A204.1 (cell line): ENCODE results near the gene POLRMT.

Source experiments
- FAIRE-seq: peaks from 2 replicates; lab custom pipeline; 2012; peaks lifted over from hg19 to GRCh38; lab: Jason Lieb, UNC

The POLRMT gene

DNA sequence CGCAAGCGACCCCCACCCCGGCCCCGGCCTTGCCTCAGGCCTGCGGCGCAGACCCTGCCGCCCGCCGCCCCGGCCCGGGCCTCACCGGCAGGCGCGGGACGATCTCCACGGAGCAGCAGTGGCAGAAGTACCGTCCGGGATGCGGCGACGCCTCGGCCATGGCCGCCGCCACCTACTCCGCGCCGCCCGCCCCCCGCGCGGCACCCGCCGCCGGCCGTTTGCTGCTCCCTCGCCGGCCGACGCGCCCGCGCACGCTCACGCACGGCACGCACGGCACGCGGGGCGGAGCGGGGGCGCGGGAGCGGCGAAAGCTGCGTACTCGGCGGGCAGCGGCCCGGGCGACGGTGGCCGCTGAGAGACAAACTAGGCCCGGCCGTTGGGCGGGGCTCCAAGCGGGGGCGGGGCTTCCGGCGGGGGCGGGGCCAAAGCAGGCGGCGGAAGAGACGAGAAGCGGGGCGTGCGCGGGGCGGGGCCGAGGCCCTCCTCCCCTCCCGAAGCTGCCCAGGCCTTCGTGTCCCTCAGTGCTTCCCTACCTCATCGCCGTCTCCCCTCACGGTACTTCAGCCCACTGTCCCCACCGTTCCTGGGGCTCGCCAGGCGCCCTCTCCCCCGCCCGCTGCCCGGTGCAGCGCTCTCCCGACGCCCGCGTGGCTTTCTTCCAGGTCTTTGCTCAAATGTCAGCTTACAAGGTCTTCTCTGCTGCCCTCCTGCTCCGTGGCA, 29.8 kb upstream of the POLRMT start, which contains the start of gene RNF126:
TSS of gene RNF126 (minus strand) at position 253 of the 720 bp plus-strand sequence. CDS start at position 160, 93 bp downstream.
- FAIRE-seq, result no peak

DNA sequence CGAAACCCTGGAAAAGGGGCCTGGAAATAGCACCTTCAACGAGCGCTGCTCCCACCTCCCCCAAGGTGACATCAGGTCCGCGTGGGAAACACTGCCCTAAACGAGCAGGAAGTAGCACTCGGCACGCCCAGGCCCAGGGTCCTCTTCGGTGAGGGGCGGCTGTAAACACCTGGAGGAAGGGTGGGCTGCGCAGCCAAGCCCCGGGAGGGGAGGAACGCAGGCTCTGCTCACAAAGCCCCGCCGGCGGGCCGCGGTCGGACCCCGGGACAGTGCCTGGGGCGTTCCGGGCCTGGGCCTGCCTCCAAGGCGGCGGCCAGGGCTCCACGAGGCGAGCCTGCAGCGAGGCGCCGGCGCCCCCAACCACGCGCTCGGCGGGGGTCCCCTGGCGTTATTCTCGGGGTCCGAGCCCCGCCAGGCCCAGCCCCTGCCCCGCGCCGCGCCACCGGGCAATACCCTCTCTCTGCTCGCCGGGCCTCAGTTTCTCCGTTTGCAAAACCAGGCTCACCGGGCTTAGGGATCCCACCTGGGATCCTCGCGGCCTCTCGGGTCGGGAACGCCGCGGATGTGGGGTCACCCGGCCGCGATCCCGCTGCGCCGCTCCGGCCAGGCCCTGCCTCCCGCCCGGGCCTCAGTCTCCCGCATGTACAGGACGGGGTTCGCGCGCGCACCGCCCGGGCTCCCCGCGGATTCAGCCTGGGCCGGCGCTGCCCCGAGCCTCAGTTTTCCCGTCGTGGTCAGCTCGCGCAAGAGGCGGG, 29.0 kb upstream of the POLRMT start:
- no peak for FAIRE-seq

DNA sequence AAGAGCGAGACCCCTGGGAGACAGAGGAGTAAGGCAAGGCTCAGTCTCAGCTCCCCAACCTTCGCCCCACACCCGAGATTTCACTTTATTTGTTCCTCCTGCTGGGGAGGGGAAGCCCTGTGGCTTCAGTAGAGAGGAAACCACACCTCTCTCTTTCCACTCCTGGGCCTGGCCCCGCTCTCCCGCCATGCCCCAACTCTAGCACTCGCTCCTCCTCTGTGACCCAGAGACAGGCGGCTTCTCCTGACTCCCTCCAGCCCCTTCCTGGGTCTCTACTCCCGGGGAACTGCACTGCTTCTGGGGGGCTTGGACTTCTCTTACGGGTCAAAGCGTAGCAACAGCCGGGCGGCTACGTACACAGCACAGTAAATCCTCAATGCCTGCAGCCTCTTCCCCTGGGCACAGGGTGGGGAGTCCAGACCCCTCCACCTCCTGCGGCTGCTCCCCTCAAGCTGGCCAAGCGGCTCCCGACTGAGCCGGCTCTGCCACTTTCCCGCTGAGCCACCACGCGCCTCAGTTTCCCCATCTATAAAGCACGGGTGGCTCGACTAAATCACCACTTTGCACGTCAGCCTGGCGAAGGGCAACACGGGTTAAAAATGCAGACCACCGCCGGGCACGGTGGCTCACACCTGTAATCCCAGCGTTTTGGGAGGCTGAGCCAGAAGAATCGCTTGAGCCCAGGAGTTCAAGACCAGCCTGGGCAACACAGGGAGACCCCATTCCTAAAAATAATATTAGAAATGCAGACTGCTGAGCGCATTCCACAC, 28.3 kb upstream of the POLRMT start:
- FAIRE-seq, result no peak

GRCh38 chr19:660793-661426, 27.6 kb upstream of the POLRMT start:
- FAIRE-seq, result no peak

DNA sequence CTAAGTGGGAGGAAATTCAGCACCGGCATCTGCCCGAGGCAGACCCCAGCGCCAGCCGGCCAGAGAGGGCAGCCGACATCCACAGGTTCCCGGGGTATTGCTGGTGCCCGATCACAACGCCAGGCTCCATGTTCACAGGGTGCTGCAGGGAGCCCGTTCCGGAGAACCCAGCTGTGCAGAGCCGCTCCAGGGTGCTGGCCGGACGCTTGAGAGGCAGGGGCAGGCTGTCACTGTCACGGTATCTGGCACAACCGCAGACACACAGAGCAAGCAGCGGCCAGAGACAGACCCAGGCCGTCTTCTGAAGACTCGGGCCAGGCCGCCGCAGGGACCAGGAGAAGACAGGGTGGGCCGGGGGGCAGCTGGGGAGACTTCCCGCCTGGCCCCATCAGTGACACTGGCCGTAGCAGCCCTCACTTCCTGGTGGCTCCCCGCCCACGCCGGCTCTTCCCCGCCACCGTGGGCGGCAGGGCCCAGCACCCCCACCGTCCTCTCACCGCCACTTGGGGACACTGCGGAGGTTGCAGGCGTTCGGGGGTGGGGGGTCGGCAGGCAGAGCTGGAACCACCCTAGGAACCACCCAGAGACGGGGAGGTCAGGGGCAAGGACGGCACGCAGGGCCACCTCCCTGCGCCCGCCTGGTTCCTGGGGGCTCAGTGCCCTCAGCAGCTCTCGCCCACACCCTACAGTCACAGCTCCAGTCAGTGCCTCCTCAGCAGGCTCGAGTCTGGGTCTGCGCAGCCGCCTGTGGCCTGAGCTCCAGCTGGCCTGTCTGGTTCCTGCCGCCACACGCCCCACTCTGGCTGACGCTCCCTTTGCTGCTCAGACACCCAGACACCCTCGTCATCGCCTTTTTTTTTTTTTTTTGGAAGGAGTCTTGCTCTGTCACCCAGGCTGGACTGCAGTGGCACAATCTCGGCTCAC, 25.8 kb upstream of the POLRMT start:
- FAIRE-seq, result no peak

DNA sequence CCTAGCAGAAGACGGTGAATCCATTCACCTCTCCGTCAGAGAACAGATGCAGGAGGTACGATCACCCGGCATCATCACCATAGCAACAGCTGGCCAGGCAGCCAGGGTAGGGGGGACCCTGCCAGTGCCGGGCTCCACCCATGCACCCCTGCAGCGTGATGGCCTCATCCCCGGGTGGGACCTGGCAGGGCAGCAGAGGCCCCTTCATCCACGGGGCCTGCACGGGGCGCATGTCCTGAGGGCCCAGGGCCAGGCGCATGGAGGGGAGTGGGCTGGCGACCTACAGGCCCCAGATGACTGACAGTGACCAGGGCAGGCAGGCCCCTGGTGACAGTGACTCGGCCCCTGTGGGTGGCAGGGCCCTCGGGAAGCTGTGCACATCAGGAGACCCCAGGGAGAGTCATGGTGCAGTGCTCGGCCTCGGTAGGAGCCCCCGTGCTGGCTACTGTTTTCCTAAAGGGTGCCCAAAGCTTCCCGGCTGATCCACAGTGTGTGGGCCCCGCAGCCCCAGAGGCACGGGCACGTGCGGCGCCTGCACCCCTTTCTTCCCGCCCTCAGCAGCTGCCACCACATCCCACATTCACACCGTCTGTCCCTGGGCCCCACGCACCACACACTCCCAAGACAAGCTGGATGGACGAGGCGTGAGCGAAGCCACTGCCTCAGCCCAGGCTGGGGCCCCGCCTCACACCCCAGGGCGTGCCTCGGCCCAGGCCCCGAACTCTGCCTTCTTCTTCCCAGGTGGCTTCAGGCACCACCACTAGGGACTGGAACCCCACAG, 24.9 kb upstream of the POLRMT start:
- no peak for FAIRE-seq

DNA sequence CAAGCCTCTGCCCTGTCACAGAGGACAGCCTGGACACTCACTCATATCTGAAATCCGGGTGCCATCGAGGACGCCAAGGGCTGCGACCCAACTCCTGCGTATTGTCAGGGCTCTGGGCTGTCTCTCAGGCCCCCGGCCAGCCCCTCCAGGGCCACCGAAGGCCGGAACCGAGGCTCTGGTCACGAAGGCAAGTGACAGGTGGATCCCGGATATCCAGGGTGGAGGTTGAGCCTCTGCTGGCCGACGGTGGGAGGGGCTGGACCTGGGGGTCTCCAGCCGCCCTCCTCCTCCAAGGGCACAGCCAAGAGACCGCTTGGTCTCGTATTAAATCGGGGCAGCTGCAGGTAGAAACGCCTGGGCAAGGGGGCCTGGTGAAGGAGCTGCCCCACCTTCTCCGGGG, 24.3 kb upstream of the POLRMT start:
- no peak for FAIRE-seq

DNA sequence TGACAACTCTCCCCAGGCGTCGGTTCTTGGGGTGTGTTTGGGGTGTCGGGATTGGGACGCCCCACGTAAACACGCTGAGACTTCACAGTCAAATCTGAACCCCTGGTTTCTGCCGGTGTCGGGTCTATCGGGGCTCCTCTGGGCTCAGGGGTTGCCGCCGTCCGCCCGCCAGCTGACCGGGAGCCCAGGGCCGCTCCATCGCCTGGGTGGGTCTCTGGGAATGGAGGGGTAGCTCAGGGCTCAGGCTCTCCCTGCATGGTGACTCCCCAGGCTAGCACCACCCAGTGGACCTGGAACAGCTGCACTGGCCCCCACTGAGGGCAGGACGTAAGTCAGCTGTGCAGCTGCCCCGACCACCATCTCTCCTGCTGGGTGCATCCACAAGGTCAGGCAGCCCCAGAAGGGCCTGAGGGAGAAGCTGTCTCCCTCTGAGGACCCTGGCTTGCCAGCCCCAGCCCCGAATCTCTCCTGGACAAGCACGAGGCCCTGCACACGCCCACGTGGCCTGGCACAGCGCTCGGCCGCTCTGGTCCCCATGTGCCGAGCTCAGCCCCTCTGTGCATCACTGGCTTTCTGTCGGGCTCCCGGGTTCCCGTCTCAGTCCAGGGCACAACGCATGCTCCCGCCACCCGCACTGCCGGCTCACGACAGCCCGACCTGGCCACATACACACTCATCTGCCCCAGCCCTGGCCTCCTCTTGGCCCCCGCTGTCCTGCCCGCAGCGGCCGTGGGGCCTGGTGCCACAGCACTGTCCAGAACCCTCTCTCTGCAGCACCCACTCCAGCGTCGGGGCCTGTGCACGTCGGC, 23.6 kb upstream of the POLRMT start:
- no peak for FAIRE-seq

DNA sequence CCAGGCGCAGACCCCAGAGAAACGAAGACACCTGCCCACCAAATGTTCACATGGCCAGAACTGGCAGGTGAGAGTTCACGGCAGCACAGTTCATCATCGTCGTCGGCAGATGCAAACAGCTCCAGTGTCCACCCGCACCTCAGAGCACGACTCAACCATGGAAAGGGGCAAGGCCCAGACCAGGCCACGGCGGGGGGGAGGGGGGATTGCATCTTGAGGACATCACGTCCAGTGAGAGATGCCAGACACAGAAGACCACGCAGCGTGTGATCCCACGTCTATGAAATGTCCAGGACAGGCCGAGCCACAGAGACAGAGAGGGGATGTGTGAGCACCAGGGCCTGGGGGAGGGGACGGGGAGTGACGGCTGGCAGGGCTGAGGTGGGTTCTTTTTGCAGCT, 22.4 kb upstream of the POLRMT start:
- no peak for FAIRE-seq

GRCh38 chr19:653425-653824, 20.1 kb upstream of the POLRMT start:
- no peak for FAIRE-seq

DNA sequence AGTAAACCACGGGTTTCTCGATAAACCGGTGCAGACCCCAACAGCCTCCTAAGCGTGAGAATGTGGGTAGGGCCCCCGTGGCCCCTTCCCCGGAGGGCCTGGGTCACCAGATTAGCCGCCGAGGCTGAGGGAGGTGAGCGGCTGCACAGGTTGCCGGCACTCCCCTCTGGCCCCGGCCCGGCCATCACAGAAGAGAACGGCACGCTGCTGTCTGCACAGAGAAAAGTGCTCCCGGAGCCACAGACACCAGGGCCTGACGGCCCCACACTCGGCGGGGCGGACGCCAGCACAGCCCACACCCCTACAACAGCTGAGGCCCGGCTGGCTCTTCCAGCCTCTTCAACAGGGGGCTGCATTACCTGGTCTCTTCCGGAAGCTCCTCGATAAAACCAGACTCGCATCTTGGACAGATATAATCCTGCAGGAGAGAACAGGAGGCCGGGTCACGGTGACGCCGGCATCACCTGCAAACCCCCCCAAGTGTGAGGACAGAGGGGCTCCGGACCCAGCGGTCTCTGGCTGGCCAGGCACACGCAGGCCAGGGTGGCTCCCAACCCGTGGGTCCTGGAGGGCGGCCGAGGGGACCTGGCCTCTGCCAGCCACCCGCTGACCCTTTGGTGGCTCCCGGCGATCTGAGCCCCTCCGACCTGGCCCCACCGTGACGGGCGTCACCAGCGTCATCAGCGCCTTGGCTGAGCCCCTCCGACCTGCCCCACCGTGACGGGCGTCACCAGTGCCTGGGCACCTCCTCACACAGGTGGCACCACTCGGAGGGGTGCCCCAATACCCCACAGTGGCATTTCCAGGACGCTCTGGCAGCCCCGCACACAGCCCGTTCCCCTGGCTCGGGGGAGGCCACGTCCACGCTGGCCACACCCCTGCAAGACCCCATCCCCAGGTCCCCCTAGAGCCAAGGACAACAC, 19.4 kb upstream of the POLRMT start:
- no peak for FAIRE-seq

GRCh38 chr19:651991-652390, 18.7 kb upstream of the POLRMT start:
- FAIRE-seq, result no peak

DNA sequence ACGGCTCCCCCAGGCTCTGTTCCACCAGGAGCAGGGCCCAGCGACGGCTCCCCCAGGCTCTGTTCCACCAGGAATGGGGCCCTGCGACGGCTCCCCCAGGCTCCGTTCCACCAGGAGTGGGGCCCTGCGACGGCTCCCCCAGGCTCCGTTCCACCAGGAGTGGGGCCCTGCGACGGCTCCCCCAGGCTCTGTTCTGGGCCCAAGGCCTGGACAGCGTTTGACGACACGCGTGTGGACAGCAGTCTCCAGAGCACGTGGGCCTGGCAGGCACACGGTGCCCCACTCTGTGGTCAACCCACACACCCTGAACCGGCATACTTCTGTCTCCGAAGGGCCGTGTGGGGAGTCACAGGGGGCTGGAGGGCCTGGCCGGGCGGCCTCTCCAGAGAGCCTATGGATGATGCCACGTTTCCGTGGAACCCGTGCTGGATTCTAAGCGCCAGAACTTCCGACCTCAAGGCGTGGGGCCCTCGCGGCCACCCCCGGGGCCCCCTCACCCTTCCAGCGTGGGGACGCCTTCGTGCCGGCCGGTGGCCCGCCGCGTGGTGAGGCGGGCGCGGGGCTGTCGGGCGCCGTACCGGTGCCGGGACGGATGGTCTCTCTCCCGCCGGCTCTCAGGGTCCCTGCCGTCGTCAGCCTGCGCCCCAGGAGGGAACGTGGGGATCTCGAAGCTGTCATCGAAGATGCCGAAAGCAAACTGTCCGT, 17.9 kb upstream of the POLRMT start:
- FAIRE-seq, result no peak

DNA sequence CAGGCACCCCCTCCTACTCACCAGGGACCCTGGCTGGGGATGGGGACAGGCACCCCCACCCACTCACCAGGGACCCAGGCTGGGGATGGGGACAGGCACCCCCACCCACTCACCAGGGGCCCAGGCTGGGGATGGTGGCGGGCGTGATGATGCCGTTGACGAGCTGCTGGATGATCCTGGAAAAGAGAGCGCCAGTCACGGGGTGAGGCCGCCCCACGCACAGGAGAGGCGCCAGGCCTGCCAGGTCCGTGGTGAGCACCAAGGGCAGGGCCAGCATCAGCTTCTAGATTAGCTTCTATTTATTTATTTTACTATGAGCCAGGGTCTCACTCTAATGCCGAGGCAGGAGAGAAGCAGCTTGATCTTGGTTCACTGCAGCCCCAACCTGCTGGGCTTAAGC, 16.8 kb upstream of the POLRMT start:
- no peak for FAIRE-seq

GRCh38 chr19:648904-649801, 15.8 kb upstream of the POLRMT start:
- no peak for FAIRE-seq

- no peak for FAIRE-seq
Measured at GRCh38 chr19:648305-648704, 15.0 kb upstream of the POLRMT start.
